HG02852 (cell line): Measurements from ENCODE around the gene CAMK1.

ENCODE experiments used
- ATAC-seq: cut with Tn5 transposase; IDR thresholded peaks from one replicate; pipeline ENCODE4 v1.9.1; 2021; ENCODE audit warnings: mild to moderate bottlenecking, moderate library complexity; ENCODE audit not compliant: unreplicated experiment

CAMK1 gene

GRCh38 chr3:9793161-9793781, 23.5 kb upstream of the CAMK1 start:
- peak; percentile 9 for ATAC-seq

- peak; percentile 79 for ATAC-seq
Measured at GRCh38 chr3:9792405-9793160, 22.8 kb upstream of the CAMK1 start, which contains the start of the genes ARPC4 and TADA3. Gene ARPC4 (plus strand): TSS chr3:9793082. CDS start chr3:9793122, 40 bp downstream. Gene TADA3 (minus strand): TSS chr3:9792473. CDS start chr3:9791466, 1,007 bp downstream.

GRCh38 chr3:9791790-9792404, 22.1 kb upstream of the CAMK1 start:
- no peak for ATAC-seq

- no peak for ATAC-seq
Measured at GRCh38 chr3:9791127-9791526, 21.4 kb upstream of the CAMK1 start.

GRCh38 chr3:9787714-9788113, 18.0 kb upstream of the CAMK1 start:
- ATAC-seq: no peak

- no peak for ATAC-seq
Measured at GRCh38 chr3:9786825-9787669, 17.3 kb upstream of the CAMK1 start.

- no peak for ATAC-seq
Measured at GRCh38 chr3:9786209-9786739, 16.5 kb upstream of the CAMK1 start.

- no peak for ATAC-seq
Measured at GRCh38 chr3:9785602-9786001, 15.9 kb upstream of the CAMK1 start.

- ATAC-seq: no peak
Measured at GRCh38 chr3:9784965-9785364, 15.2 kb upstream of the CAMK1 start.

- no peak for ATAC-seq
Measured at GRCh38 chr3:9783954-9784353, 14.2 kb upstream of the CAMK1 start.

- no peak for ATAC-seq
Measured at GRCh38 chr3:9782770-9783169, 13.0 kb upstream of the CAMK1 start.

- ATAC-seq: no peak
Measured at GRCh38 chr3:9781978-9782603, 12.3 kb upstream of the CAMK1 start.

GRCh38 chr3:9781551-9781950, 11.8 kb upstream of the CAMK1 start:
- no peak for ATAC-seq

GRCh38 chr3:9780910-9781309, 11.2 kb upstream of the CAMK1 start:
- no peak for ATAC-seq

GRCh38 chr3:9780458-9780812, 10.7 kb upstream of the CAMK1 start:
- no peak for ATAC-seq

GRCh38 chr3:9779721-9780457, 10.1 kb upstream of the CAMK1 start:
- ATAC-seq: peak; percentile 62

- no peak for ATAC-seq
Measured at GRCh38 chr3:9779075-9779593, 9.4 kb upstream of the CAMK1 start.

GRCh38 chr3:9778143-9779074, 8.7 kb upstream of the CAMK1 start:
- no peak for ATAC-seq

- no peak for ATAC-seq
Measured at GRCh38 chr3:9777694-9778021, 7.9 kb upstream of the CAMK1 start.
